ENCODE measurements around the gene SLC27A3. TPM values are rescaled to one million over a fixed set of nuclear protein-coding genes. Genes with fewer than 3 reads are reported as not detected.

Gene SLC27A3
- total RNA-seq, 1 donor from 2014 or later, result 99.6 TPM

DNA sequence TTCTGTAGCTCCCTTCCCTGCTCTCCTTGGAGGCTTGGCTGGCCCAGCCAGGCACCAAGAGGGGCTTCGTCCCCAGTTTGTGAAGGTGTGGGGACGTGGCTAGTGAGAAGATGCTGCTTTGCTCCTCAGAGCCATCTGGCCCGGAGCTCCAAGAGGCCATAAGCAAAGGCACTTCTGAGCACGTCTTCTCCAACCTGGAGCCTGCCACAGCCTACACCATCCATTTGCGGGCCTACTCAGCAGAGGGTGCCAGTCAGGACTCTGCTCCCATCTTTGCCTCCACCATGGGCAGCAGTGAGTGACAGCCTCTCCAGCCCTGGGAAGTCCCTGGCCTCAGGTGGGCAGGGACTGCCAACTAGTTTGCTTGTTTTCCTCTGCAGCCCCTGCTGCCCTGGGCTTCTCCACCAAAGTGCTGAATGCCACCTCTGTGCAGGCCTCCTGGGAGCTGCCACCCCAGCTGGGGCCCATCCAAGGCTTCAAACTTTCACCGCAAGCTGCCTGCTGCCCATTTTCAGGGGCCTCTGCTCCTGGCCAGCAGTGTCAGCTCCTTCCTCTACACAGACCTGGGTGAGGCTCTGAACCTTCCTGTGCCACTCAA is 25.9 kb downstream of the SLC27A3 start:
- DNase-seq (no peak), ATAC-seq (no peak)
- no peak overlapping the region for H3K27ac ChIP-seq
- H3K4me3 ChIP-seq, result no peak overlapping the region
- H3K36me3 ChIP-seq, result peaks cover 4% of the 10 kb centered on the region
- intact Hi-C loops (cut with DNase I), result no loop called here
- H3K9me3 ChIP-seq, result no peaks in the 10 kb centered on the region
- TF ChIP-seq, protein P1, sequence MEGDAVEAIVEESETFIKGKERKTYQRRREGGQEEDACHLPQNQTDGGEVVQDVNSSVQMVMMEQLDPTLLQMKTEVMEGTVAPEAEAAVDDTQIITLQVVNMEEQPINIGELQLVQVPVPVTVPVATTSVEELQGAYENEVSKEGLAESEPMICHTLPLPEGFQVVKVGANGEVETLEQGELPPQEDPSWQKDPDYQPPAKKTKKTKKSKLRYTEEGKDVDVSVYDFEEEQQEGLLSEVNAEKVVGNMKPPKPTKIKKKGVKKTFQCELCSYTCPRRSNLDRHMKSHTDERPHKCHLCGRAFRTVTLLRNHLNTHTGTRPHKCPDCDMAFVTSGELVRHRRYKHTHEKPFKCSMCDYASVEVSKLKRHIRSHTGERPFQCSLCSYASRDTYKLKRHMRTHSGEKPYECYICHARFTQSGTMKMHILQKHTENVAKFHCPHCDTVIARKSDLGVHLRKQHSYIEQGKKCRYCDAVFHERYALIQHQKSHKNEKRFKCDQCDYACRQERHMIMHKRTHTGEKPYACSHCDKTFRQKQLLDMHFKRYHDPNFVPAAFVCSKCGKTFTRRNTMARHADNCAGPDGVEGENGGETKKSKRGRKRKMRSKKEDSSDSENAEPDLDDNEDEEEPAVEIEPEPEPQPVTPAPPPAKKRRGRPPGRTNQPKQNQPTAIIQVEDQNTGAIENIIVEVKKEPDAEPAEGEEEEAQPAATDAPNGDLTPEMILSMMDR (IDR thresholded peaks at IDR 0.05), result no peak
- H3K27me3 ChIP-seq (ENCODE audit: low read depth), result no peaks in the 10 kb centered on the region
- H3K4me1 ChIP-seq, result peaks cover 35% of the 10 kb centered on the region

DNA sequence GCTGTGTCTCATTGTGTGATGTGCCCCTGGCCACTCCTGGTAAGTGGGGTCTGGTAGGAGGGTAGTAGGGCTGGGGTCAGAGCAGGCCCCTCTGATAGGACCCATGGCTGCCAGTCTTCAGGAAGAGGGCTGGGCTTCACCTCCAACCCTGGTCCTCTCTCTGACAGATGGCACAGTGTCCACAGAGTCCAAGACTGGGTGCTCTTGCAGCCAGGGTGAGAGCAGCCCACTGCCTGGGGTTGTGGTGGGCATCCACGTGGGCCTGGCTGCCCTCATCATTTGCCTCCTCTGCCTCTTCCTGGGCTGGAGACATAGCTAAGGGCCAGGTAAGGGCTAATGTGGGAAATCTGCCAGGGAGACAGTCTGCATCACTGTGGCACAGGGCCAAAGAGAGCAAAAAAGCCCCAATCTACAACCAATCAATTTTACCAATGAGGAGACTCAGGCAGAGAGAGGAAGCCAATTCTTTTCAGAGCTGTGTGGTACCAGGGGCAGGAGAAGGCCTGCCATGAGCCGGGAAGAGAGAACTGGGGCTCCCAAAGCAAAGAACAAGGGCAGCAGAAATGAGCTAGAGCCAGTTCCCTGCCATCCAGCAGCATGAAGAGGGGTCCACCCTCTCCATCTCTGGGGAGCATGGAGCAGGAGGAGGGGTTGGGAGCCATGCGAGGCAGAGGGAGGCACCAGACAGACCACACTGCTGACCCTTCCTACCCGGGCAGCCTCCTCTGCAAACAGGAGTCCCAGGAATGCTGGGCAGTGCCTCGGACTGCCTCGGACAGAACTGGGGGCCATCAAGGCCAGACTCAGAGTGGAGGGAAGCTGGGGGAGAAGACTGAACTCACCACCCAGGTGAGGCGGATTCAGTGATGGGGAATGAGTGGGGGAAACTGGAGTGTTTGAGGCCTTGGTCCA is 26.8 kb downstream of the SLC27A3 start:
- no peak for DNase-seq
- Histone ChIP-seq H3K27ac (no peak overlapping the region), H3K9me3 (no peaks in the 10 kb centered on the region), H3K36me3 (peaks cover 7% of the 10 kb centered on the region), H3K4me3 (no peak overlapping the region), H3K4me1 (peaks cover 37% of the 10 kb centered on the region), H3K27me3 (ENCODE audit: low read depth) (no peaks in the 10 kb centered on the region)
- ATAC-seq, result no peak
- intact Hi-C loops (cut with DNase I), result no loop called here
- TF ChIP-seq, protein P1 (IDR thresholded peaks at IDR 0.05), result no peak

DNA sequence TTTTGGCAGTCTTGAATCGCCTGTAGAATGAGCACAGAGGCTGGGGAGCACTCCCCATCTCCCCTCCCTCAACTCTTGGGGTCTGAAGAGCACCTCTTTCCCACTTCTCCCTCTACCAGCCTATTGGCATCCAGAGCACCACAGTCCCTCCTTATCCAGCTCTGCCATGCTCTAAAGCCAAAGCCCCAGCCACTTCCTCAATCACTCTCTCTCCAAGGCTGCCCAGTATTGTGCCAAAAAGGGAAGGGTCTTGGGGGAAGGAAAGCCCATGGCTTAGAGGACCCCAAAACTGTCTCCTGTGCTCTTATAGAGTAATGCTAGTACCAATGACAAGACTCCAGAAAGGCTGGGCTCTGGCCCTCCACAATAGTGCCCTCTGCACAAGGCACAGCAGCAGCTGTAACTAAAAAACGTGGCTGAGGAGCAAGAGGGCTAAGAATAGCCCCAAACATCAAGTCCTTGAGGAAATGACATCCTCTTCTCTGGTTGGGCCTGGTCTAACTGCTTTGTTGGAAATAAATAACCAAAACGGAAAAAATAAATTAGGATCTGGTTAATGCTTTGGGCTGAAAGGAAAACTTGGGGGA is 28.4 kb downstream of the SLC27A3 start:
- Histone ChIP-seq H3K4me3 (no peak overlapping the region), H3K4me1 (peaks cover 37% of the 10 kb centered on the region), H3K9me3 (no peaks in the 10 kb centered on the region), H3K36me3 (peaks cover 22% of the 10 kb centered on the region), H3K27ac (peak overlapping the region; percentile 13), H3K27me3 (ENCODE audit: low read depth) (no peaks in the 10 kb centered on the region)
- TF ChIP-seq, protein P1 (IDR thresholded peaks at IDR 0.05), result no peak
- intact Hi-C loops (cut with DNase I), result no loop called here
- ATAC-seq (no peak), DNase-seq (no peak)

DNA sequence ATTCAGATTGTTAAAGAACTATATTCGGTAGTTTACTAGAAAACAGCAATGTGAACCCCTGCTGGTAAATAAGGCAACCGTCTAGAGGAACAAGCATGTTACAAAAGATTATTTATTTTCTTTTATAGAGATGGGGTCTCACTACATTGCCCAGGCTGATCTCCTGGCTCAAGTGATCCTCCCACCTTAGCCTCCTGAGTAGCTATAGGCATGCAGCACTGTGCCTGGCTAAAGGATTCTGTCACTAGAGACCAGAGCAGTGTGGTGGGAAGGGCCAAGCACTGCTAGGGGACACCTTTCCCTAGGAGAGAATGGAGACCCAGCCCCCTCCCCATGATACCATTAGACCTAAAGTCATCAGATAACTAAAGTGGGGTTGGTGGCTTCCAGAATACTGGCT is 28.9 kb downstream of the SLC27A3 start:
- H3K27ac ChIP-seq, result no peak overlapping the region
- intact Hi-C loops (cut with DNase I), result no loop called here
- H3K27me3 ChIP-seq (ENCODE audit: low read depth), result no peaks in the 10 kb centered on the region
- H3K36me3 ChIP-seq, result peaks cover 27% of the 10 kb centered on the region
- no peak overlapping the region for H3K4me3 ChIP-seq
- TF ChIP-seq, protein P1 (IDR thresholded peaks at IDR 0.05), result no peak
- ATAC-seq (no peak), DNase-seq (no peak)
- H3K9me3 ChIP-seq, result no peaks in the 10 kb centered on the region
- peaks cover 37% of the 10 kb centered on the region for H3K4me1 ChIP-seq

DNA sequence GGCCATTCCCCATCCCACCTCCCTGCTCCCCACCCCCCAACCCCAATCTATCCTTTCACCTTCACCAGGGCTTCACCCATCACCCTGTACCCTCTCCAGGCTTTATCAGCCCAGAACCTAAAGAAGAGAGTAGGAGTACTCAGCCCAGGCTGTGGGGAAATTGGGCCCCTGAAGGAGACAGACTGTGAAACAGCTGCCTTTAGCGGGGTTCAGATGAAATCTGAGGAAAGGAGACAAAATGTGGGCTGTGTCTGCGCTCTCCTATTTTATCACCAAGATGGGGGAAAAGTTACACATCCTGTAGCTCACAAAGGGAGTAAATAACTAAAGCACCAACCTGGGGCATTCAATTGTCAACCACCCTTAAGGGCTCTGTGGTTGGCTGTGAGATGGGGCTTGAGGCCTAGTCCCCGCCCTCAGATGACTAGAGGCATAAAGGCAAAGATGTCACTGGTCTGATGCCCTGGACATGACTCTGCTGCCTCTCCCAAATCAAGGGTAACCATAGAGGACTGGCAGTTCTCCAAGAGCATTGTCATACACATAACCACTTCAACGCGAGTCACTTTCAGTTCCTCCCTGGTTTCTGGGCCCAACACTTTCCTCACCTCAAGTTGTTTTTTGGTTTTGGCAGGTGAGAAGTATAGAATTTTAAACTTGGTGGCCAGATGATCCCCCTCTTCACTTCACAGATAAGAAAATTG is 30.0 kb downstream of the SLC27A3 start:
- DNase-seq (peak; percentile 67), ATAC-seq (peak; percentile 93)
- no peaks in the 10 kb centered on the region for H3K27me3 ChIP-seq (ENCODE audit: low read depth)
- TF ChIP-seq, protein P1 (IDR thresholded peaks at IDR 0.05), result no peak
- intact Hi-C loops (cut with DNase I), result no loop called here
- H3K4me1 ChIP-seq, result peaks cover 37% of the 10 kb centered on the region
- H3K4me3 ChIP-seq, result no peak overlapping the region
- H3K27ac ChIP-seq, result peak overlapping the region; percentile 58
- H3K36me3 ChIP-seq, result peaks cover 38% of the 10 kb centered on the region
- no peaks in the 10 kb centered on the region for H3K9me3 ChIP-seq
